ENCODE measurements around the gene FNDC3B.
"Not testable (repeated sequence)": the region's sequence is repeated elsewhere in the genome, so short reads cannot be mapped to it uniquely, and the experiment has no call there.

FNDC3B gene

DNA sequence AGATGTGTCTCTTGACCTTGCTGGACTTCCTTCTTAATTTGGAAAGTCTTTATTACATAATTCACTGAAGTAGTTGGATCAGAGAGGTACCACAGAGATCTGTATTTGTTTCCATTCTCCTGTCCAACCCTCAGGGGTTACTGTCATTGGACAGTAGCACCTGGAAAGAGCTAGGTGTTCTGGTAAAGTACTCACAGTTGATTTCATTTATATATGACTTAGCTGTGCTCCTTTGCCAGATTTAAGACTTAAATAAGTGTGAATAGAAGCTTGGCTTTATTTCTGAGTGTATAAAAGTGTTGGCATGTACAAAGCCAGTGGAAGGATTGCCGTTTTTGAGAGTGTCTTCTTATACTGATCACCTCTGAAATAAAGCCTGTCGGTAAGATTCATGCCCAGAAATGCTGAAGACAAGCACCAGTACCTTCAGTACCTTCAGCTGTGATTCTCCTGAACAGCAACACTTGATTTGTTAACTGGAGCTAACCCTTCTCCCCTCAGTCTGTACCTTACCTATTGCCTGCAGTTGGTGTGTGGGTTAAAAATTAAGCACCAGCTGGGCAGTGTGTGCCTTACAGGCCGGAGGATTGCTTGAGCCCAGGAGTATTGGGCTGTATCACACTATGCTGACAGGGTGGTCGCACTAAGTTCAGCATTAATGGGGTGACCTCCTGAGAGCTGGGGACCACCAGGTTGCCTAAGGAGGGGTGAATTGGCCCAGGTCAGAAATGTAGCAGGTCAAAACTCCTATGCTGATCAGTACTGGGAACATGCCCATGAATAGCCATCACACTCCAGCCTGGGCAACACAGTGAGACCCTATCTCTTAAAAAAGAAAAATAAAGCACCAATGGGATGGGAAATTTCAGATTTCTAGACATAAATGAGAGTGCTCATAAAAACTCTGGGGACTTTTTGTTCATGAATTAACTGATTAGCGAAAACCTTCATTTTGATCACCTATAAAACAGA is 197.7 kb downstream of the FNDC3B start:
- no peak for DNase-seq (ENCODE audit: low read depth in 2 of 2)

DNA sequence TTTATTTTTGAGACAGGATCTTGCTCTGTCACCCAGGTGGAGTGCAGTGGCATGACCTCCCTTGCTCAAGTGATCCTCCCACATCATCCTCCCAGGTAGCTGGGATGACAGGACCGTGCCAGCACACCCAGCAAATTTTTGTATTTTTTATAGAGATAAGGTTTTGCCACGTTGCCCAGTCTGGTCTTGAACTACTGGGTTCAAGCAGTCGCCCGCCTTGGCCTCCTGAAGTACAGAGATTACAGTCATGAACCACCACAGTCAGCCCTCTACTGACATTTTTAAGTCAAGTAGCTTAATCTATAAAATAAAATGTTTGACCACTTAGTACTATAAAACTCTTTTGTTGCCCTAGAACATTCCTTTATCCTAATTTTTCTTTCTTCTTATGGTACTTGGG is 198.8 kb downstream of the FNDC3B start:
- no peak for DNase-seq (ENCODE audit: low read depth in 2 of 2)

DNA sequence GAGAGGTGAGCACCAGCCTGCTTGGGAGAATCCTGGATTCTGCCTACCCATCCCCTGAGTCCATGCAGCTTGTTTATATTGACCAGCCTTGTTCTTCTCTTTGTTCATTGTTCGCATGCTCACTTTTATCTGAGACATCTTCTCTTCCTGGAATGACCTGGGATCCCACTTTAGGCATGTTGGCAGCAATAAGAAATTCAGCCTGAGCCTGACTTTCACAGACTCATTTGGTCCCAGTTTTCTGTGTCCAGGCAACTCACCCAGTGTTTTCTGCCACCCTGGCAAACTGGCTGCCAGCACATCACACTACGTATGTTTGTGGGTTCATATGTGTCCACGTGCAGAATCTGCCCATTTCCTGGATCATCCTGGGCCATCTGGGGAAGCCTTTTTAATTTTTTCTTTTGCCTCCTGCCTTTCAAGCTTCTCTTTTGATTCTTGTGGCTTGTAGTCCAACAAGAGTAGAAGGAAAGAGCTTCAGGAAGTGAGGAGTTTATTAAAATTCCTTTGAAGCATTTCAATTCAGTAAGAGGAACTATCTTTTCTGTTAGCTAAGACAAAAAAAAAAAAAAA is 199.9 kb downstream of the FNDC3B start:
- DNase-seq (ENCODE audit: low read depth in 2 of 2), result no peak

DNA sequence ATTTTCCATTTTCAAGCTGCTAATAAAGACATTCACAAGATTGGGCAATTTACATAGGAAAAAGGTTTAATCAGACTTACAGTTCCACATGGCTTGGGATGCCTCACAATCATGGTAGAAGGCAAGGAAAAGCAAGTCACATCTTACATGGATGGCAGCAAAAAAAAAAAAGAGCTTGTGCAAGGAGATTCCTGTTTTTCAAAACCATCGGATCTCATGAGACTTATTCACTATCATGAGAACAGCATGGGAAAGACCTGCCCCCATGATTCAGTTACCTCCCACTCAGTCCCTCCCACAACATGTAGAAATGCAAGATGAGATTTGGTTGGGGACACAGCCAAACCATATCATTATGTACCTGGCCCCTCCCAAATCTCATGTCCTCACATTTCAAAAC is 202.0 kb downstream of the FNDC3B start:
- no peak for DNase-seq (ENCODE audit: low read depth in 2 of 2)

DNA sequence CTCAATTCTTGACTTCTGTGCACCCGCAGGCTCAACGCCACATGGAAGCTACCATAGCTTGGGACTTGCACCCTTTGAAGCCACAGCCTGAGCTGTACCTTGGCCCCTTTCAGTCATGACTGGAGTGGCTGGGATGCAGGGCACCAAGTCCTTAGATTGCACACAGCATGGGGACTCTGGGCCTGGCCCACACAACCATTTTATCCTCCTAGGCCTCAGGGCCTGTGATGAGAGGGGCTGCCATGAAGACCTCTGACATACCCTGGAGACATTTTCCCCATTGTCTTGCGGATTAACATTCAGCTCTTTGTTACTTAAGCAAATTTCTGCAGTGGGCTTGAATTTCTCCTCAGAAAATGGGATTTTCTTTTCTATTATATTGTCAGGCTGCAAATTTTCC is 203.1 kb downstream of the FNDC3B start:
- not testable (repeated sequence) for DNase-seq (ENCODE audit: low read depth in 2 of 2)

DNA sequence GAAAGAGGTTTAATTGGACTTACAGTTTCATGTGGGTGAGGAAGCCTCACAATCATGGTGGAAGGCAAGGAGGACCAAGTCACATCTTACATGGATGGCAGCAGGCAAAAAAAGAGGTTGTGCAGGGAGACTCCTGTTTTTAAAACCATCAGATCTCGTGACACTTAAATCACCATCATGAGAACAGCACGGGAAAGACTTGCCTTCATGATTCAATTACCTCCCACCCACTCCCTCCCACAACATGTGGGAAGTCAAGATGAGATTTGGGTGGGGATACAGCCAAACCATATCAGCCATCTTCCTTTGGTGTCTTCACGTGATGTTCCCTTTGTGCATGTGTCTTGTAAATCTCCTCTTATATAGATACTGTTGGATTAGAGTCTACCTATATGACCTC is 204.0 kb downstream of the FNDC3B start:
- DNase-seq (ENCODE audit: low read depth in 2 of 2), result not testable (repeated sequence)

DNA sequence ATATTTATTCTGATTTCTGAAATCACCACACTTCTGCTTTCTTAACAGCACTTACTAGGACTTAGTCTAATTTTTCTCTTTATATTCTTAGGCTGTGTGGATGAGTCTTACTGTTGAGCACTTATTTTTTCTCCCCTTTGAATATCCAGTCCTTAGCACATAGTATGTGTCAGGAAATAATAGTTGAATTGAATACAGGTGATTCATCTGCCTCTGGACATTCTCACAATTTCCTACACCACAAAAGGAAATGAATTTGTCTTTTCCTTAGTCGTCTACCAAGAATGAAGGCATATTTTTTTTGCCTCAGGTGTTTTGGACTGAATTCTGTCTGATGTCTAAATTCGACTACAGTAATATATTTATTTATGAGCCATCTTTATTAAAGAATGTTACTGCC is 204.6 kb downstream of the FNDC3B start:
- DNase-seq (ENCODE audit: low read depth in 2 of 2), result no peak

DNA sequence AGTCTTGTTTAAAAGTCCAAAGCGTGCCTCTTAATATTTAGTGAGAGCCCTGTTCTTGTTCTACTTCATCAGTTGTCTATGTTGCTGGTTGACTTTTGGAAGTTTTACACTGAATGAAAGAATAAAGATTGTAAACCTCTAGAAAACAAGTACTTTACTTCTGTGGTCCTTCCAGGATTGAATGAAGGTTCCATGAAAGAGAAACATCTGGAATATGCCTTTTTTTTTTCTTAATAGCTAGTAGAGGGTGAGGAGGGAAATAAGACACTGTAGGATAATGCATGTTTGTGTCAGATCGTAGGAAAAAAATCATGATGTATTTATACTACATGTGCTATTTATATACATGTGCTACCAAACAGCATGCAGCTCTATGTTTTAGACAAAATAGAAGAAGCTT is 205.9 kb downstream of the FNDC3B start:
- no peak for DNase-seq (ENCODE audit: low read depth in 2 of 2)

DNA sequence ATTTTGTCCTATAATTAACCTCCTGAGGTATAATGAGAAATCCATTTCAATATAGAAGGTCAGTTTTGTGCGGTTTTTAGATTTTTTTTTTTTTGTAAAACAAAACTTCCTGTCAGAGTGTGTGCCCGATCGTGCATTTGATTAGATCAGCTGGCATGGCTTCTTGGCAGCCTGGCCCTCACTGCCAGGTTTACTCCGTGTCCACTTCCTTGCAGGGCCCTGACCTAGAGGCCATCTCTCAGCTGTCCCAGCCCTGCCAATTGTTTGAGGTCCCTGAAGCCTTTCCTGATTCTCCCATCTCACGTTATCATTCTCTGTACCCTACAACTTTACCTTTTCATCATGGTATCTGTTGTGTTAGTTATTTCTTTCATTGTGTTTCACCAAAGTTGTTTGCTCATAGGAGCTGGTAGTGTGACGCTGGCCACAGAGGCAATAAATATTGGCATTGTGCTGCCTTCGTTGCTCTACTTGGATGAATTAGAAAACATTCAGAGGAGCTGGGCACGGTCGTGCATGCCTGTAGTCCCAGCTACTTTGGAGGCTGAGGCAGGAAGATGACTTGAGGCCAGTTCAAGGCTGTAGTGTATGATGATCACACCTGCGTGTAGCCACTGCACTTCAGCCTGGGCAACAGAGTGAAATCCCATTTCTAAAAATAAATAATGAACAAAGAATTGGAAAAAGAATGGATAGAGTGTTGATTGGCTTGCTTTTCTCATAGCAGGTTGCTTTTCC is 206.9 kb downstream of the FNDC3B start:
- no peak for DNase-seq (ENCODE audit: low read depth in 2 of 2)

DNA sequence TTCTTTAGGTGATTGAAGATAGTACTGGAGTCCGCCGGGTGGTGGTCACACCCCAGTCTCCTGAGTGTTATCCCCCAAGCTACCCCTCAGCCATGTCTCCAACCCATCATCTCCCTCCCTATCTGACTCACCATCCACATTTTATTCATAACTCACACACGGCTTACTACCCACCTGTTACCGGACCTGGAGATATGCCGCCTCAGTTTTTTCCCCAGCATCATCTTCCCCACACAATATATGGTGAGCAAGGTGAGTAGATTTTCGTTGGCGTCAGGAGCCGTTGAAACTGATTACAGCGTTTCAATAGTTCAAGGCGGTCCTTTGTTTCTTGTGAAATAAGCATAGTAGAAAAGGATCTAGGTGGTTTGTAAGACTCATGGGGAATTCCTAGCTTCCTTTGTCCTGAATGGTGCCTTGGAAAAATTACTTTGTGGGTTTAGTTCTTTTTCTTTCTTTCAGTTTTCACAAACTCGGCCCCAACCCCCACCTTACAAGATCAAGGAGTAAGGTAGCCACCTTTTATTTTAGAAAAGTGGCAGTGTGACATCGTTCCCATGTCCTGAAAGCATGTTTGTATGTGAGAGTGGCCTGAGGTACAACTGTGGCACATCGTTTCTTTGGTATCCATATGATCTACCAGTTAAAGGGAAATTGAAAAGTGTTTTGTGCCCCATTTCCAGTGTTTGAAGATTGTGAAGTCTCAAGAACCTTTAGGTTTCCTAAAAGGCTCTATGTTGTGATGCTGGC is 208.3 kb downstream of the FNDC3B start:
- DNase-seq (ENCODE audit: low read depth in 2 of 2), result no peak

DNA sequence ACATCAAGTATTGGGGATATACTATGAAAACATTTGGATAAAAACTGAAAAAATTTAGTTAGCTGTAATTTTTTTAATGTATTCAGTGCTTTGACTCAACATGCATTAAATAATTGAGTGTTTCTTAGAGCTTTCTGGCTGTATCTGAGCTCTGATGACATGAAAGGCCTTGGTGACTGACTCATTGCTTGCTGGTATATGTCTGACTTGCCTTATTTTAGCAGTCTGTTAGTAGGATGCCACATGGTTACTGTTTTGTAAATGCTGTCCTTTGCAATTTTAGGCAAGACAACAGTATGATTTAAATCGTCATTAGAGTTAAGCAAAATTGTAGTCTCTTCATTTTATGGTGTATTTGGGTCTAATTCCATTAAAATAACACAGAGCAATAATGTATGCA is 209.7 kb downstream of the FNDC3B start:
- no peak for DNase-seq (ENCODE audit: low read depth in 2 of 2)

DNA sequence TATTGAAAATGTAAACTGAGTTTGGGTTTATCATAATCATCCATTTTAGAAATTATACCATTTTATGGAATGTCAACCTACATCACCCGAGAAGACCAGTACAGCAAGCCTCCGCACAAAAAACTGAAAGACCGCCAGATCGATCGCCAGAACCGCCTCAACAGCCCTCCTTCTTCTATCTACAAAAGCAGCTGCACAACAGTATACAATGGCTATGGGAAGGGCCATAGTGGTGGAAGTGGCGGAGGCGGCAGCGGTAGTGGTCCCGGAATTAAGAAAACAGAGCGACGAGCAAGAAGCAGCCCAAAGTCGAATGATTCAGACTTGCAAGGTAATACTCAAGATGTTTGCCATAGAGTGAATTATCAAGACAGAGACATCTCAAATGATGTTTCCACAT is 211.8 kb downstream of the FNDC3B start:
- DNase-seq (ENCODE audit: low read depth in 2 of 2), result no peak

DNA sequence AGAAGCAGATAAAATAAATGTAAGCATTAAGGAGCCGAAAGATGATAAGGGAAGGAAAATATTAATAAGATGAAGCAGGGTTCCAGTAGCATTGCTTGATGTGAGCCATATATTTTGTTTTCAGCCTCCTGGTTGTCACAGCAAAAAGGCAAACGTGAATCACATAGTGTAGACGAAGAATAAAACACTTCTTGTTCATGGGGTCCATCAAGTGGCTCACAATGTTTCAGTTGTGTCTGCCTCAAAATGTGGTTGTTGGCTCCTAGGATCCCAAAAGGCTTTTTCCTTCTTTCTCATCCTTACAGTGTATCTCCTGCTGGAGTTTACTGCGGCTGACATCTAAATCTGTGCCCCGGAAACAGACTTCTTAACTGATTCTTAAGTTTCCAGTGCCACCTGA is 213.8 kb downstream of the FNDC3B start:
- DNase-seq (ENCODE audit: low read depth in 2 of 2), result no peak

DNA sequence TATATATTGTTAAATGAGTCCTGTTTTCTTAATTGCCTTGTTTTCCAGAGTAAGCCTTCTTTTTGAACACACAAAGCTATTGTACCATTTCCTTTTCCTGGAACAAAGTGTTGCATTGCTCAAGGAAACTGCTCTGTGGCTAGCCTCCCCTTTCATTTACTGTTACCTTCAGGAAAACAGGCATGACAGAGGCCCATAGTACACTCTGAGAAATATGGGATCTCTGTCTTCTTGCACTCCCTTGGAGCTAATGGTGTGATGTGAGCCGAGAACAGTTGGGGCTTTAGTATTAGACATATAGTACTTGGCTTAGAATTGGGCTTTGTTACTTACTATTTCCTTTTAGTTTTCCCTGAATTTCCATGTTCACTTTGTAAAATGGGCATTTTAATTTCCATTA is 215.2 kb downstream of the FNDC3B start:
- no peak for DNase-seq (ENCODE audit: low read depth in 2 of 2)

DNA sequence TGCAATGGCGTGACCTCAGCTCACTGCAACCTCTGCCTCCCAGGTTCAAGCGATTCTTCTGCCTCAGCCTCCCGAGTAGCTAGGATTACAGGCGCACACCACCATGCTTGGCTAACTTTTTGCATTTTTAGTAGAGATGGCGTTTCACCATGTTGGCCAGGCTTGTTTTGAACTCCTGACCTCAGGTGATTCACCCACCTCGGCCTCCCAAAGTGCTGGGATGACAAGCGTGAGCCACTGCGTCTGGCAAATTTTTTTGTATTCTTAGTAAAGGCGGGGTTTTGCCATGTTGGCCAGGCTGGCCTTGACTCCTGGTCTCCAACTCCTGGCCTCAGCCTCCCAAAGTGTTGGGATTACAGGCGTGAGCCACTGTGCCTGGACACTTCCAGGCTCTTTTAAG is 215.9 kb downstream of the FNDC3B start:
- not testable (repeated sequence) for DNase-seq (ENCODE audit: low read depth in 2 of 2)

DNA sequence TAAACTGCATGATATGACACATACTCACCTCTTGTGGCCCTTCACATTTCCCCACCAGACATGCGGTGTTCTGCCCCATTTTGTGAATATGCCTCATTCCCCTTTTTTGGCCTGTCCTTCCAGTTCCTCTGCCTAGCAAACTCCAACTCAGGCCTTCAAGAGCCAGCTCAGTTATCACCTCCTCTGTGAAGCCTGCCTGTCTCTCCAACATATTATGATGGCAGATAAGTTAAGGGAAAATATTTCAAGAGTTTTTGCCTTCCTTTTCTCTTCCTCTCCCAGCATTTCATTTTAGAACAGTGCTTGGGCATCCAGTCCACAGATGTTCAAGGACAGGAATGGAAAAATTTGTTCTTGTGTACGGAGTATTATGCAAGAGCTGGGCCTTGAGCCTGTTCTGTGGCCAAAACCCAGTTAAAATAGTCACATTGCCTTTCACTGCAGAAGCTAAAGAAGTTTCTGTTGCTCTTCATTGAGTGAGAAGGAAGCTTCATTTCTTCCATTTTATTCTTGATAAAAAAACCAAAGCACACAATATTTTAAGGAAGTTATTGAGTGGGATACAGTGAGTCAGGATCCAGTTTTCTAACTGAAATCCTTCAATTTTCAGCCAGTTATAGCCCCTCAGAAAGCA is 216.8 kb downstream of the FNDC3B start:
- no peak for DNase-seq (ENCODE audit: low read depth in 2 of 2)

DNA sequence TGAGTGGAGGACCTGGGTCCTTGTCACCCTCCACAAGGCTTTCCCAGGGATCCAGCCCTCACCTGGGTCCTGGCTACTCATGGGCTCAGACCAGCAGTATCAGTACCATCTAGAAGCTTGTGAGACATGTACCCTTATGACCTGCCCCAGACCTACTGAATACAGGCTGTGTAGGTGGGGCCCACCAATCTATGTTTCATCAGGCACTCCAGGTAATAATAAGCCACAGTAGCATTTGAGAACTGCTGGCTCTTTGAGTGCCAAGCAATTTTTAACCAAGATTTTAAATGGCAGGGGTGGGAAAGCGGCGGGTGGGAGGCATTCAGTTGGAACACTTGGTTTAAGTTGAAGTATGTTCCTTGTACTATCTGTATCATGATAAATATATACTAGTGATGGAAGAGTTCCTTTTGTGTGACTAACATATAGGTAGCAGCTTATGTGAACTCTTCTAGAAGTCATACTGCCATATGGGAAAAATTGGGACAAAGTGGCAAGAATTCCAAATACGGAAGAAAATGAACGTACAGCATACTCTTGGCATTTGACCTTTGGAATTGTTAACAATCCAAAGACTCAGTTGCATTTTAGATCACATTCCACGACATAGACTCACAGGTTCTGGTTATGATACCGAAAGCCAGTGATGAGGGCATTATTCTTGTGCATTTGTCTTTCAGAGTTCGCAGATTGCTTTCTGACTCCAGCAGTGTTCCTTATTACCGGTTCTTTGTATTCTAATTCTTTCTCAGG is 218.4 kb downstream of the FNDC3B start:
- DNase-seq (ENCODE audit: low read depth in 2 of 2), result no peak

DNA sequence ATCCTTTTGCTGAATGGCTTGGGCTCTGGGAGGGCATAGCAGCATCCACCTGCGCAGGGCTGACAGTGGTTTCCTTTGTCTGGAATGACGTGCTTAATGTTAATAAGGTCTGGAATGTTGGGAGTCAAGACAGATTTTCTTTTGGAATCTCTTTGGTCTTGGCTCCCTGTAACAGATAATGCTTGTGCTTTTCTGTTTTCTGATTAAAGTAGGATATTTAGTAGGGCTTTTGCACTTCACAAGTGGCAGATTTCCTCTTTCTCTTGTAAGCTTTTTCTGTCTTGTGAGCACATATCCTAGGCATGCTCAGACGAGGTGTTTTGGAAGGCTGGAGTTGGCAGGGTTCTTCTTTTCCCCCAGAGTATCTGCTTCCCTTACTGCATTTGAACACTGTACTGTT is 219.2 kb downstream of the FNDC3B start:
- DNase-seq (ENCODE audit: low read depth in 2 of 2), result no peak

DNA sequence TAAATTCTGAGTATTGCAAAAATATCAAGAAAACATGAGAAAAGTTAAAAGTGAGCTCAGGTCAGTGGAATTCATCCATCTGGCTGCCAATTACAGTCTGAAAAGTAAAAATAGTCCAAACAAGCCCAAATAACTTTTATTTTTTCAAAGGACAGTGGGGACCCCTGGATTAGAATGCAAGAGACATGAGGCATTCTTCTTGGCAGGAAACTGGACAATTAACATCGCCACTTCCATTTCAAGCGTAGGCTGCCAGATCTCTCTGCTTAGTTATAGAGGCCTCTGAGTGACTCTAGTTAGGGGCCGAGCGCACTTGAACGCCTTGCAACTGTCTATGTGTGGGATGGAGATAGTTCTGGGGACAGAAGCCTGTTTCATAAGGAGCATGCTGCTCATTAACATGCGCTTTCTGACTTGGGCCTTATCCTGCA is 219.7 kb downstream of the FNDC3B start:
- no peak for DNase-seq (ENCODE audit: low read depth in 2 of 2)

DNA sequence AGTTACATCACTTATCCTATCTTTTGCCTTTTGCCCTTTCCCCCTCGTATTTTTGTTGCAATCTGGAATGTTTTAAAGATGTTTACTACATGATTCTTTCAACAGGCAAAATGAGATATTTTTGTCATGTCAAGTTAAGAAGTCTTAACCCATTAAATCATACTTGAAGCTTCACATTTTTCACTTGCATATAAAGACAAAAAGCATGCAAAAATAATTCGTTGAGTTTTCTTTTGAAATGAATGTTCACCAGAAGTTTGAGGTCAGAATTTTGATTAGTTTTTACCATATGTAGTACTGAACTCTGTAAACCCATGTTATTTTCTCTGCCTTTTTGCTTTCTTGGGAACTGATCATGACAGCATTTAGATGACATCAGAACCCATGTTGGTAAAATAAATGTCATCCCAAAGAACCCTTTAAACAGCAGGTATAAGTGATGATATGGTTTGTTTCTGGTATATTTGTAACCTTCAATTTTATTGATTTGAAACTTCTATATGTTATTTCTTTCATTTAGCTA is 220.4 kb downstream of the FNDC3B start:
- DNase-seq (ENCODE audit: low read depth in 2 of 2), result no peak

Measured in stimulated activated CD4-positive, alpha-beta T cell treated with anti-CD3 and anti-CD28 coated beads, Interleukin-15, amount 100 ng/mL, for 48 hours (primary cell).